WTC11 (cell line): ENCODE results near the gene IRS1. TPM values are rescaled to one million over a fixed set of nuclear protein-coding genes. Genes with fewer than 3 reads are reported as not detected.
A peak's percentile ranks its signal among the peaks of the same experiment; 100 is the strongest.

ENCODE experiments used
- ATAC-seq: fragments of 200-7000 bp; cut with Tn5 transposase; 2 replicates; pipeline ENCODE4 v1.10.0; 2021; ENCODE audit warnings: mild to moderate bottlenecking, moderate library complexity
- CTCF ChIA-PET: fragments of 300-600 bp; sonication (Branson Sonifier 250); formaldehyde crosslinking; loops from one replicate; lab custom pipeline; 2021; ENCODE audit warnings: antibody characterized with exemption; lab: Charles Lee
- POLR2A ChIA-PET: fragments of 350-600 bp; sonication (Branson Sonifier 250); formaldehyde crosslinking; loops from one replicate; lab custom pipeline; 2021; ENCODE audit warnings: antibody characterized with exemption; lab: Charles Lee
- DNase-seq: peaks from one replicate; pipeline ENCODE4 v3.0.0; 2021; ENCODE audit warnings: low spot score
- H3K27ac Mint-ChIP-seq: 2 replicates; pipeline ENCODE4 v1.8.0; 2021; ENCODE audit warnings: mixed read lengths
- H3K27me3 Mint-ChIP-seq: 2 replicates; pipeline ENCODE4 v1.8.0; 2021; ENCODE audit warnings: low read depth, mild to moderate bottlenecking, moderate library complexity, mixed read lengths
- H3K36me3 Mint-ChIP-seq: 2 replicates; pipeline ENCODE4 v1.8.0; 2021; ENCODE audit warnings: mixed read lengths
- H3K4me1 Mint-ChIP-seq: 2 replicates; pipeline ENCODE4 v1.8.0; 2022; ENCODE audit warnings: mixed read lengths
- H3K4me3 Mint-ChIP-seq: 2 replicates; pipeline ENCODE4 v1.8.0; 2021; ENCODE audit warnings: mild to moderate bottlenecking, moderate library complexity, mixed read lengths
- H3K9me3 Mint-ChIP-seq: 2 replicates; pipeline ENCODE4 v1.8.0; 2021; ENCODE audit warnings: mixed read lengths
- AFF4 ChIP-seq: sonication (generic); formaldehyde crosslinking; IDR thresholded peaks from 2 replicates; pipeline ENCODE4 v1.8.1; 2023; ENCODE audit warnings: mild to moderate bottlenecking, missing genetic modification reagents, borderline replicate concordance
- AR ChIP-seq: fragments of 250-450 bp; sonication (Bioruptor Pico); IDR thresholded peaks from 2 replicates; pipeline ENCODE4 v1.9.0; 2021; ENCODE audit warnings: mild to moderate bottlenecking
- ATF1 ChIP-seq: sonication (generic); formaldehyde crosslinking; IDR thresholded peaks from 2 replicates; pipeline ENCODE4 v1.8.1; 2023; ENCODE audit warnings: mild to moderate bottlenecking, moderate library complexity, missing genetic modification reagents
- ATF3 ChIP-seq: sonication (generic); formaldehyde crosslinking; conservative IDR thresholded peaks from 2 replicates; pipeline ENCODE4 v1.8.1; 2022; ENCODE audit warnings: mild to moderate bottlenecking, missing genetic modification reagents
- CDX4 ChIP-seq: fragments of 250-450 bp; sonication (Bioruptor Pico); IDR thresholded peaks from 2 replicates; pipeline ENCODE4 v1.9.0; 2021; ENCODE audit warnings: moderate library complexity, mild to moderate bottlenecking, inconsistent platforms, borderline replicate concordance
- ESRRA ChIP-seq: sonication (generic); formaldehyde crosslinking; IDR thresholded peaks from 2 replicates; pipeline ENCODE4 v1.8.1; 2022; ENCODE audit warnings: mild to moderate bottlenecking, missing genetic modification reagents, borderline replicate concordance
- FOXJ3 ChIP-seq: sonication (generic); formaldehyde crosslinking; IDR thresholded peaks from 2 replicates; pipeline ENCODE4 v1.9.0; 2021; ENCODE audit warnings: missing genetic modification reagents, mild to moderate bottlenecking, borderline replicate concordance
- FOXK1 ChIP-seq: sonication (generic); formaldehyde crosslinking; IDR thresholded peaks from 2 replicates; pipeline ENCODE4 v1.8.0; 2022; ENCODE audit warnings: mild to moderate bottlenecking, moderate library complexity, missing genetic modification reagents
- HMGXB4 ChIP-seq: sonication (generic); formaldehyde crosslinking; IDR thresholded peaks from 2 replicates; pipeline ENCODE4 v1.8.1; 2023; ENCODE audit warnings: mild to moderate bottlenecking, moderate library complexity, missing genetic modification reagents
- KAT7 ChIP-seq: sonication (generic); formaldehyde crosslinking; IDR thresholded peaks from 2 replicates; pipeline ENCODE4 v1.8.1; 2023; ENCODE audit warnings: missing genetic modification reagents, mild to moderate bottlenecking, borderline replicate concordance
- MYBL2 ChIP-seq: sonication (generic); formaldehyde crosslinking; IDR thresholded peaks from 2 replicates; pipeline ENCODE4 v1.8.1; 2023; ENCODE audit warnings: mild to moderate bottlenecking, moderate library complexity, missing genetic modification reagents
- NR1H2 ChIP-seq: sonication (generic); formaldehyde crosslinking; IDR thresholded peaks from 2 replicates; pipeline ENCODE4 v1.9.0; 2021; ENCODE audit warnings: mild to moderate bottlenecking, moderate library complexity, missing genetic modification reagents
- NR3C1 ChIP-seq: sonication (generic); formaldehyde crosslinking; conservative IDR thresholded peaks from 2 replicates; pipeline ENCODE4 v1.8.1; 2023; ENCODE audit warnings: low read depth, mild to moderate bottlenecking, missing genetic modification reagents
- PREB ChIP-seq: sonication (generic); formaldehyde crosslinking; IDR thresholded peaks from 2 replicates; pipeline ENCODE4 v1.8.1; 2022; ENCODE audit warnings: mild to moderate bottlenecking, missing genetic modification reagents, moderate library complexity, borderline replicate concordance
- RORB ChIP-seq: fragments of 250-450 bp; sonication (Bioruptor Pico); IDR thresholded peaks from 2 replicates; pipeline ENCODE4 v1.9.0; 2021; ENCODE audit warnings: mild to moderate bottlenecking
- SMAD4 ChIP-seq: sonication (generic); formaldehyde crosslinking; IDR thresholded peaks from 2 replicates; pipeline ENCODE4 v1.8.0; 2022; ENCODE audit warnings: mild to moderate bottlenecking, missing genetic modification reagents
- SOX15 ChIP-seq: fragments of 250-450 bp; sonication (Bioruptor Pico); IDR thresholded peaks from 2 replicates; pipeline ENCODE4 v1.9.0; 2021; ENCODE audit warnings: mild to moderate bottlenecking
- TEAD1 ChIP-seq: sonication (generic); formaldehyde crosslinking; IDR thresholded peaks from 2 replicates; pipeline ENCODE4 v1.8.0; 2022; ENCODE audit warnings: mild to moderate bottlenecking, missing genetic modification reagents
- ZMAT4 ChIP-seq: fragments of 250-450 bp; sonication (Bioruptor Pico); IDR thresholded peaks from 2 replicates; pipeline ENCODE4 v1.9.0; 2021; ENCODE audit warnings: mild to moderate bottlenecking
- ZNF219 ChIP-seq: sonication (generic); formaldehyde crosslinking; IDR thresholded peaks from 2 replicates; pipeline ENCODE4 v1.8.0; 2023; ENCODE audit warnings: missing genetic modification reagents, mild to moderate bottlenecking, borderline replicate concordance
- ZNF317 ChIP-seq: sonication (generic); formaldehyde crosslinking; IDR thresholded peaks from 2 replicates; pipeline ENCODE4 v1.8.1; 2023; ENCODE audit warnings: low read depth, mild to moderate bottlenecking, moderate library complexity, missing genetic modification reagents, borderline replicate concordance
- ZNF423 ChIP-seq: fragments of 250-450 bp; sonication (Bioruptor Pico); IDR thresholded peaks from 2 replicates; pipeline ENCODE4 v2.1.2; 2022; ENCODE audit warnings: mild to moderate bottlenecking, moderate library complexity
- ZNF425 ChIP-seq: fragments of 250-450 bp; sonication (Bioruptor Pico); conservative IDR thresholded peaks from 2 replicates; pipeline ENCODE4 v1.9.0; 2021; ENCODE audit warnings: mild to moderate bottlenecking
- total RNA-seq: library from RNA; stranded (reverse); gene quantifications from 3 replicates; pipeline ENCODE4 v1.2.3, GENCODE V29; 2021

Gene IRS1
- total RNA-seq, 1 experiment from 2014 or later: 22.9 TPM

- H3K4me1 Mint-ChIP-seq: peaks cover 54% of the 10 kb centered on the region
- H3K9me3 Mint-ChIP-seq: no peaks in the 10 kb centered on the region
- DNase-seq (peak; percentile 63), ATAC-seq (peak; percentile 7)
- H3K4me3 Mint-ChIP-seq: peak overlapping the region; percentile 85
- peak overlapping the region; percentile 82; the same call in 1 of the 2 replicates for H3K27ac Mint-ChIP-seq
- CTCF ChIA-PET: interaction anchor here (0.7 to 1.5 kb wide), 7 partner anchors 9 to 1133 kb away, joined by 3 to 5 read pairs (median 3); no protein-coding TSS in a partner anchor
- H3K36me3 Mint-ChIP-seq: peaks cover 16% of the 10 kb centered on the region
- H3K27me3 Mint-ChIP-seq: no peaks in the 10 kb centered on the region
- POLR2A ChIA-PET: interaction anchor here (0.6 to 2.3 kb wide), 3 partner anchors 8 to 1069 kb away, joined by 3 to 11 read pairs (median 7); partner anchors contain the start of gene RHBDD1
- TF ChIP-seq RORB (CRISPR knock-in tag) (no peak), ATF1 (CRISPR knock-in tag) (peak; percentile 82; the same call in 1 of the 2 replicates), ZNF317 (no peak), CDX4 (CRISPR knock-in tag) (no peak), SMAD4 (CRISPR knock-in tag) (no peak), ZNF425 (CRISPR knock-in tag) (no peak), SOX15 (CRISPR knock-in tag) (no peak), KAT7 (peak; percentile 95), FOXJ3 (no peak), MYBL2 (CRISPR knock-in tag) (no peak), AFF4 (CRISPR knock-in tag) (peak; percentile 38; the same call in 1 of the 2 replicates), ESRRA (CRISPR knock-in tag) (peak; percentile 70; the same call in 1 of the 2 replicates), PREB (no peak), TEAD1 (CRISPR knock-in tag) (no peak), HMGXB4 (peak; percentile 96), ZNF219 (CRISPR knock-in tag) (no peak), NR3C1 (CRISPR knock-in tag) (no peak), ZNF423 (no peak), ZMAT4 (CRISPR knock-in tag) (no peak), NR1H2 (CRISPR knock-in tag) (no peak), ATF3 (CRISPR knock-in tag) (no peak), AR (CRISPR knock-in tag) (no peak), FOXK1 (CRISPR knock-in tag) (peak; percentile 79; the same call in 1 of the 2 replicates)
These were observed 1.0 kb downstream of the IRS1 start for GRCh38 chr2:226798422-226799210.
